Caco-2 (cell line): ENCODE data around the gene NAA38. TPM values are rescaled to one million over a fixed set of nuclear protein-coding genes. Genes with fewer than 3 reads are reported as not detected.

Experiments
- BruUV-seq: library from RNA; stranded (reverse); fragments of 400-500 nt; replicated peaks from 2 replicates; lab custom pipeline; 2021; lab: Mats Ljungman, UMichigan
- CTCF ChIA-PET: fragments of 300-600 bp; sonication (Branson Sonifier 250); formaldehyde crosslinking; loops from one replicate; lab custom pipeline; 2022; ENCODE audit warnings: antibody characterized with exemption; lab: Charles Lee
- POLR2A ChIA-PET: fragments of 300-600 bp; sonication (Branson Sonifier 250); formaldehyde crosslinking; loops from one replicate; lab custom pipeline; 2022; ENCODE audit warnings: antibody characterized with exemption; lab: Charles Lee
- DNase-seq, 2 experiments: peaks; one replicate each; pipeline versions ENCODE4 v3.0.0 to v3.0.0-alpha.2; 2020 to 2022
- H3K27me3 ChIP-seq: replicated peaks from 2 replicates; pipeline ENCODE4 v1.6.0; 2011; ENCODE audit warnings: low read length; ENCODE audit not compliant: control insufficient read depth, insufficient read depth
- H3K36me3 ChIP-seq: 2 replicates; pipeline ENCODE4 v1.5.1; 2011; ENCODE audit warnings: low read length; ENCODE audit not compliant: control insufficient read depth, insufficient read depth
- H3K4me1 ChIP-seq: fragments of 250-450 bp; sonication (Bioruptor Pico); 2 replicates; pipeline ENCODE4 v1.5.1; 2020; ENCODE audit warnings: mild to moderate bottlenecking
- H3K4me3 ChIP-seq: 2 replicates; pipeline ENCODE4 v1.5.1; 2011; ENCODE audit warnings: low read depth, mild to moderate bottlenecking, control low read depth, low read length
- H3K9me3 ChIP-seq: fragments of 250-450 bp; sonication (Bioruptor Pico); 2 replicates; pipeline ENCODE4 v1.5.1; 2020; ENCODE audit warnings: mild to moderate bottlenecking, moderate library complexity
- H3K27ac Mint-ChIP-seq: one replicate; pipeline ENCODE4 v1.8.0; 2022; ENCODE audit warnings: mixed read lengths; ENCODE audit not compliant: unreplicated experiment
- H3K27me3 Mint-ChIP-seq: one replicate; pipeline ENCODE4 v1.8.0; 2022; ENCODE audit warnings: mixed read lengths; ENCODE audit not compliant: insufficient read depth, unreplicated experiment
- H3K36me3 Mint-ChIP-seq: one replicate; pipeline ENCODE4 v1.8.0; 2022; ENCODE audit warnings: mild to moderate bottlenecking, mixed read lengths; ENCODE audit not compliant: insufficient read depth, unreplicated experiment
- H3K4me1 Mint-ChIP-seq: one replicate; pipeline ENCODE4 v1.8.0; 2022; ENCODE audit warnings: low read depth, mixed read lengths; ENCODE audit not compliant: unreplicated experiment
- H3K4me3 Mint-ChIP-seq: one replicate; pipeline ENCODE4 v1.8.0; 2022; ENCODE audit warnings: mild to moderate bottlenecking, moderate library complexity, mixed read lengths; ENCODE audit not compliant: unreplicated experiment
- H3K9me3 Mint-ChIP-seq: one replicate; pipeline ENCODE4 v1.8.0; 2022; ENCODE audit warnings: mixed read lengths; ENCODE audit not compliant: unreplicated experiment
- CTCF ChIP-seq, 2 experiments: fragments of 200-600 bp in 1 of 2; IDR thresholded peaks; 1 replicate in 1 of 2; 2 replicates in 1 of 2; pipeline versions ENCODE4 v1.5.1 to v1.8.0; 2011 to 2022; ENCODE audit warnings: antibody characterized with exemption in 1 of 2, control low read depth in 1 of 2, inconsistent platforms in 1 of 2, low read depth in 1 of 2, low read length in 1 of 2, mild to moderate bottlenecking in 1 of 2, moderate library complexity in 1 of 2; ENCODE audit not compliant: insufficient read depth in 1 of 2, severe bottlenecking in 1 of 2, unreplicated experiment in 1 of 2
- intact Hi-C: fragments of 100-400 bp; cut with micrococcal nuclease; formaldehyde crosslinking; loops from one replicate; pipeline ENCODE4 v1.10.0; 2022; ENCODE audit not compliant: unreplicated experiment
- total RNA-seq: library from RNA; stranded (reverse); gene quantifications from 2 replicates; pipeline ENCODE4 v1.2.3, GENCODE V29; 2022

Gene NAA38
- total RNA-seq, 1 experiment from 2014 or later: 27.4 TPM

GRCh38 chr17:7880076-7880868 is 22.9 kb upstream of the NAA38 start:
- CTCF ChIA-PET: interaction anchor here (0.7 kb wide), 1 partner anchor 18 kb away, joined by 3 read pairs; no protein-coding TSS in a partner anchor
- H3K36me3 ChIP-seq: no peaks in the 10 kb centered on the region
- intact Hi-C loops: no loop called here

GRCh38 chr17:7878234-7878633 is 20.9 kb upstream of the NAA38 start:
- H3K27me3 ChIP-seq: no peaks in the 10 kb centered on the region
- no peak for TF ChIP-seq CTCF (IDR thresholded peaks at IDR 0.05; ENCODE audit: insufficient read depth in 1 of 2, low read depth in 1 of 2, low read length in 1 of 2, severe bottlenecking in 1 of 2, unreplicated experiment in 1 of 2)
- H3K4me1 Mint-ChIP-seq: peaks cover 12% of the 10 kb centered on the region
- H3K4me3 Mint-ChIP-seq: no peak overlapping the region
- H3K4me3 ChIP-seq: no peak overlapping the region
- H3K9me3 ChIP-seq: no peaks in the 10 kb centered on the region
- ChIA-PET CTCF (no interaction called here), POLR2A (no interaction called here)
- no TSS peak for BruUV-seq
- no peak for DNase-seq
- H3K27me3 Mint-ChIP-seq: no peaks in the 10 kb centered on the region
- no peaks in the 10 kb centered on the region for H3K36me3 Mint-ChIP-seq
- no peaks in the 10 kb centered on the region for H3K36me3 ChIP-seq
- H3K27ac Mint-ChIP-seq: no peak overlapping the region
- intact Hi-C loops: no loop called here
- no peaks in the 10 kb centered on the region for H3K4me1 ChIP-seq
- H3K9me3 Mint-ChIP-seq: no peaks in the 10 kb centered on the region

More at GRCh38 chr17:7880076-7880868, 22.9 kb upstream of the NAA38 start:
- no peaks in the 10 kb centered on the region for H3K27me3 Mint-ChIP-seq
- no peaks in the 10 kb centered on the region for H3K36me3 Mint-ChIP-seq
- BruUV-seq: no TSS peak
- no peaks in the 10 kb centered on the region for H3K4me1 ChIP-seq
- no peak for TF ChIP-seq CTCF (IDR thresholded peaks at IDR 0.05; ENCODE audit: insufficient read depth in 1 of 2, low read depth in 1 of 2, low read length in 1 of 2, severe bottlenecking in 1 of 2, unreplicated experiment in 1 of 2)
- H3K4me3 ChIP-seq: no peak overlapping the region
- no peaks in the 10 kb centered on the region for H3K9me3 Mint-ChIP-seq
- DNase-seq: no peak
- no peak overlapping the region for H3K4me3 Mint-ChIP-seq
- no peaks in the 10 kb centered on the region for H3K9me3 ChIP-seq
- no peaks in the 10 kb centered on the region for H3K27me3 ChIP-seq
- no peaks in the 10 kb centered on the region for H3K4me1 Mint-ChIP-seq
- POLR2A ChIA-PET: no interaction called here
- no peak overlapping the region for H3K27ac Mint-ChIP-seq

- Histone ChIP-seq H3K36me3 (no peaks in the 10 kb centered on the region), H3K9me3 (no peaks in the 10 kb centered on the region), H3K4me3 (no peak overlapping the region), H3K4me1 (no peaks in the 10 kb centered on the region), H3K27me3 (no peaks in the 10 kb centered on the region)
- no peak for DNase-seq
- no TSS peak for BruUV-seq
- Mint-ChIP-seq H3K4me3 (no peak overlapping the region), H3K9me3 (no peaks in the 10 kb centered on the region), H3K4me1 (peaks cover 15% of the 10 kb centered on the region), H3K36me3 (no peaks in the 10 kb centered on the region), H3K27me3 (no peaks in the 10 kb centered on the region), H3K27ac (no peak overlapping the region)
- ChIA-PET POLR2A (no interaction called here), CTCF (no interaction called here)
- no peak for TF ChIP-seq CTCF (IDR thresholded peaks at IDR 0.05; ENCODE audit: insufficient read depth in 1 of 2, low read depth in 1 of 2, low read length in 1 of 2, severe bottlenecking in 1 of 2, unreplicated experiment in 1 of 2)
- intact Hi-C loops: no loop called here
Measured at GRCh38 chr17:7875804-7876370, 18.5 kb upstream of the NAA38 start.
